H1 (cell line): ENCODE results near the gene SAMD14. TPM values are rescaled to one million over a fixed set of nuclear protein-coding genes. Genes with fewer than 3 reads are reported as not detected.

ENCODE experiments used
- CTCF ChIA-PET: fragments of 300-600 bp; sonication (Branson Sonifier 250); formaldehyde crosslinking; loops from one replicate; lab custom pipeline; 2021; ENCODE audit not compliant: partially characterized antibody; lab: Charles Lee
- POLR2A ChIA-PET: fragments of 300-600 bp; sonication (Branson Sonifier 250); formaldehyde crosslinking; loops from one replicate; lab custom pipeline; 2021; ENCODE audit warnings: inconsistent platforms; ENCODE audit not compliant: partially characterized antibody; lab: Charles Lee
- DNase-seq, 2 experiments: peaks; one replicate each; pipeline versions ENCODE4 v3.0.0 to v3.0.0-alpha.2; 2010 to 2022; ENCODE audit warnings: low spot score in 2 of 2, low read depth in 1 of 2, mixed read lengths in 1 of 2
- FAIRE-seq: peaks from 2 replicates; lab custom pipeline; 2011; peaks lifted over from hg19 to GRCh38; lab: Jason Lieb, UNC
- H2AFZ ChIP-seq: 2 replicates; pipeline ENCODE4 v1.8.1; 2012; ENCODE audit warnings: low read length, inconsistent platforms
- H2AK5ac ChIP-seq: 2 replicates; pipeline ENCODE4 v1.6.1; 2013; ENCODE audit warnings: low read depth, low read length
- H2BK120ac ChIP-seq: replicated peaks from 2 replicates; pipeline ENCODE3; 2013; ENCODE audit warnings: low read depth, low read length, inconsistent platforms
- H2BK12ac ChIP-seq: 2 replicates; pipeline ENCODE4 v1.6.1; 2013; ENCODE audit warnings: low read depth, low read length
- H2BK15ac ChIP-seq: 2 replicates; pipeline ENCODE4 v1.6.1; 2013; ENCODE audit warnings: low read length
- H2BK20ac ChIP-seq: 2 replicates; pipeline ENCODE4 v1.6.1; 2013; ENCODE audit warnings: low read length
- H2BK5ac ChIP-seq: 2 replicates; pipeline ENCODE4 v1.6.1; 2013; ENCODE audit warnings: low read depth, low read length
- H3K14ac ChIP-seq: 2 replicates; pipeline ENCODE4 v1.6.1; 2013; ENCODE audit warnings: inconsistent platforms; ENCODE audit not compliant: insufficient read length
- H3K18ac ChIP-seq: 2 replicates; pipeline ENCODE4 v1.6.1; 2013; ENCODE audit warnings: low read length; ENCODE audit errors: extremely low read depth
- H3K23ac ChIP-seq: 2 replicates; pipeline ENCODE4 v1.6.1; 2013; ENCODE audit warnings: inconsistent platforms; ENCODE audit not compliant: insufficient read length
- H3K23me2 ChIP-seq: 2 replicates; pipeline ENCODE4 v1.6.1; 2013; ENCODE audit warnings: low read depth, low read length
- H3K27ac ChIP-seq: 2 replicates; pipeline ENCODE4 v1.6.1; 2011; ENCODE audit warnings: low read depth, low read length, inconsistent platforms
- H3K27me3 ChIP-seq, 4 experiments: replicated peaks in 1 of 4; 1 replicate in 1 of 4; 2 replicates in 3 of 4; pipeline versions ENCODE4 v1.6.1 to v1.8.1; 2011 to 2013; ENCODE audit warnings: low read length in 3 of 4, mild to moderate bottlenecking in 3 of 4, inconsistent platforms in 2 of 4, mixed read lengths in 2 of 4, moderate library complexity in 1 of 4; ENCODE audit not compliant: control insufficient read depth in 3 of 4, insufficient read depth in 3 of 4; ENCODE audit errors: extremely low read depth in 1 of 4
- H3K36me3 ChIP-seq, 4 experiments: 2 replicates each; pipeline versions ENCODE4 v1.6.1 to v1.8.1; 2011 to 2013; ENCODE audit warnings: mild to moderate bottlenecking in 4 of 4, low read length in 3 of 4, moderate library complexity in 2 of 4, control low read depth in 1 of 4, inconsistent platforms in 1 of 4; ENCODE audit not compliant: insufficient read depth in 4 of 4, control insufficient read depth in 2 of 4
- H3K4ac ChIP-seq: replicated peaks from 2 replicates; pipeline ENCODE3; 2013; ENCODE audit warnings: low read length, low read depth, mixed read lengths, inconsistent platforms; ENCODE audit not compliant: insufficient read length
- H3K4me1 ChIP-seq, 4 experiments: replicated peaks in 1 of 4; 1 replicate in 1 of 4; 2 replicates in 3 of 4; pipeline versions ENCODE4 v1.6.1 to v1.8.1; 2011 to 2013; ENCODE audit warnings: low read length in 3 of 4, inconsistent platforms in 2 of 4, mixed read lengths in 1 of 4; ENCODE audit not compliant: insufficient read depth in 4 of 4, control insufficient read depth in 3 of 4
- H3K4me2 ChIP-seq, 2 experiments: 2 replicates each; pipeline versions ENCODE4 v1.6.1 to v1.8.1; 2011 to 2013; ENCODE audit warnings: low read depth in 2 of 2, low read length in 2 of 2, control low read depth in 1 of 2, inconsistent platforms in 1 of 2, mild to moderate bottlenecking in 1 of 2; ENCODE audit not compliant: insufficient read depth in 1 of 2
- H3K4me3 ChIP-seq, 4 experiments: fragments of 200-600, 300-600 bp in 1 of 4; sonication (generic), shearing (Covaris generic), sonication (Bioruptor Twin) in 1 of 4; 2 replicates each; pipeline versions ENCODE4 v1.5.1 to v1.8.1; 2011 to 2016; ENCODE audit warnings: low read length in 4 of 4, low read depth in 3 of 4, control low read depth in 2 of 4, inconsistent platforms in 2 of 4, mild to moderate bottlenecking in 2 of 4, mixed read lengths in 1 of 4, moderate library complexity in 1 of 4; ENCODE audit not compliant: insufficient read depth in 2 of 4; ENCODE audit errors: extremely low read depth in 1 of 4
- H3K56ac ChIP-seq: replicated peaks from 2 replicates; pipeline ENCODE3; 2013; ENCODE audit warnings: low read depth, mild to moderate bottlenecking, mixed read lengths, low read length, inconsistent platforms; ENCODE audit not compliant: insufficient read length
- H3K79me1 ChIP-seq: 2 replicates; pipeline ENCODE4 v1.6.1; 2013; ENCODE audit warnings: low read depth, low read length, control low read depth
- H3K79me2 ChIP-seq, 2 experiments: 2 replicates each; pipeline versions ENCODE4 v1.6.1 to v1.8.1; 2012 to 2013; ENCODE audit warnings: low read length in 2 of 2, mild to moderate bottlenecking in 2 of 2, inconsistent platforms in 1 of 2; ENCODE audit not compliant: insufficient read depth in 2 of 2, control insufficient read depth in 1 of 2
- H3K9ac ChIP-seq, 4 experiments: replicated peaks in 1 of 4; 1 replicate in 1 of 4; 2 replicates in 3 of 4; pipeline versions ENCODE4 v1.6.1 to v1.8.1; 2011 to 2013; ENCODE audit warnings: low read depth in 3 of 4, low read length in 3 of 4, control low read depth in 2 of 4, mild to moderate bottlenecking in 2 of 4, moderate library complexity in 2 of 4, inconsistent platforms in 1 of 4; ENCODE audit errors: extremely low read depth in 1 of 4
- H3K9me3 ChIP-seq, 2 experiments: 2 replicates each; pipeline versions ENCODE4 v1.6.1 to v1.8.1; 2012 to 2013; ENCODE audit warnings: mild to moderate bottlenecking in 2 of 2, moderate library complexity in 2 of 2, control low read depth in 1 of 2, inconsistent platforms in 1 of 2, low read depth in 1 of 2, low read length in 1 of 2, mixed read lengths in 1 of 2; ENCODE audit not compliant: insufficient read depth in 2 of 2
- H4K20me1 ChIP-seq, 2 experiments: replicated peaks in 1 of 2; 2 replicates each; pipeline versions ENCODE3 to v1.8.1; 2011 to 2013; ENCODE audit warnings: inconsistent platforms in 2 of 2, low read length in 2 of 2, mild to moderate bottlenecking in 1 of 2; ENCODE audit not compliant: insufficient read depth in 2 of 2, control insufficient read depth in 1 of 2
- H4K5ac ChIP-seq: 2 replicates; pipeline ENCODE4 v1.6.1; 2013; ENCODE audit warnings: low read length, low read depth, mixed read lengths, inconsistent platforms; ENCODE audit not compliant: insufficient read length
- H4K8ac ChIP-seq: 2 replicates; pipeline ENCODE4 v1.8.0; 2013; ENCODE audit warnings: mild to moderate bottlenecking, moderate library complexity, low read length, inconsistent platforms; ENCODE audit not compliant: insufficient read depth; ENCODE audit errors: extremely low read depth
- H4K91ac ChIP-seq: replicated peaks from 2 replicates; pipeline ENCODE3; 2013; ENCODE audit warnings: low read length, mixed read lengths, inconsistent platforms; ENCODE audit not compliant: insufficient read length
- BRCA1 ChIP-seq: IDR thresholded peaks from 2 replicates; pipeline ENCODE4 v1.6.1; 2012; ENCODE audit warnings: low read depth, low read length, improper control_type of control experiment
- CTCF ChIP-seq, 3 experiments: IDR thresholded peaks; 1 replicate in 2 of 3; 2 replicates in 1 of 3; pipeline versions ENCODE4 v1.5.1 to v1.6.1; 2011; ENCODE audit warnings: low read length in 3 of 3, mild to moderate bottlenecking in 3 of 3, inconsistent platforms in 2 of 3, low read depth in 1 of 3, moderate library complexity in 1 of 3; ENCODE audit not compliant: insufficient read depth in 1 of 3; ENCODE audit errors: control extremely low read depth in 1 of 3
- EZH2 ChIP-seq: fragments of 200-600 bp; sonication (generic); IDR thresholded peaks from 2 replicates; pipeline ENCODE4 v1.7.1; 2012; ENCODE audit warnings: low read depth, mild to moderate bottlenecking, moderate library complexity, low read length, inconsistent platforms; ENCODE audit not compliant: severe bottlenecking
- HDAC2 ChIP-seq, 2 experiments: fragments of 300-600 bp in 1 of 2; sonication (generic) in 1 of 2; IDR thresholded peaks; 2 replicates each; pipeline ENCODE4 v1.6.1; 2011 to 2012; ENCODE audit warnings: low read depth in 2 of 2, low read length in 2 of 2, mild to moderate bottlenecking in 2 of 2, moderate library complexity in 2 of 2, borderline replicate concordance in 1 of 2, inconsistent platforms in 1 of 2
- RFX5 ChIP-seq: IDR thresholded peaks from 2 replicates; pipeline ENCODE4 v1.6.1; 2011; ENCODE audit warnings: low read depth, low read length, improper control_type of control experiment, borderline replicate concordance
- SIN3A ChIP-seq, 2 experiments: IDR thresholded peaks in 1 of 2; conservative IDR thresholded peaks in 1 of 2; 2 replicates each; pipeline ENCODE4 v1.6.1; 2011 to 2012; ENCODE audit warnings: low read length in 2 of 2, improper control_type of control experiment in 1 of 2, low read depth in 1 of 2, mild to moderate bottlenecking in 1 of 2
- SUZ12 ChIP-seq: fragments of 200-600 bp; sonication (generic); IDR thresholded peaks from 2 replicates; pipeline ENCODE4 v1.6.1; 2012; ENCODE audit warnings: mild to moderate bottlenecking, inconsistent platforms, low read length, moderate library complexity, mixed read lengths
- TBP ChIP-seq: IDR thresholded peaks from 2 replicates; pipeline ENCODE4 v1.6.1; 2011; ENCODE audit warnings: low read depth, low read length, improper control_type of control experiment
- YY1 ChIP-seq: IDR thresholded peaks from 2 replicates; pipeline ENCODE4 v1.6.1; 2011; ENCODE audit warnings: low read depth, mild to moderate bottlenecking, low read length
- WGBS, 2 experiments: shearing (Covaris generic) in 1 of 2; methylation state at CpG; one replicate each; pipeline versions ENCODE4 v1.1.6 to v1.1.7; 2013 to 2015; ENCODE audit warnings: low lambda C conversion rate in 2 of 2, mixed read lengths in 2 of 2, inconsistent platforms in 1 of 2, low coverage in 1 of 2, missing lambda C conversion rate in 1 of 2; ENCODE audit not compliant: insufficient replicate concordance in 2 of 2, insufficient coverage in 1 of 2, insufficient read length in 1 of 2; ENCODE audit errors: extremely low coverage in 1 of 2, missing lambda C conversion rate in 1 of 2; 5-methylcytosine and 5-hydroxymethylcytosine counted together
- polyA plus RNA-seq, 7 experiments: library from polyadenylated mRNA; depleted of rRNA in 3 of 7; stranded (reverse) in 5 of 7; unstranded in 2 of 7; fragments of >200 nt in 5 of 7; fragments of 200-250 nt in 2 of 7; gene quantifications; 1 replicate in 5 of 7; 2 replicates in 1 of 7; 4 replicates in 1 of 7; pipeline versions ENCODE4 v1.2.1 to v1.2.3, GENCODE V29; 2011 to 2013; ENCODE audit warnings: missing spikeins in 2 of 7, mixed read lengths in 2 of 7
- total RNA-seq: library from RNA; stranded (reverse); fragmentation: NEBNext Ultra II Directional; extraction: Animal tissue kit (Norgen Biotek cat#: 25700); gene quantifications from 2 replicates; pipeline ENCODE4 v1.2.1, GENCODE V29; 2021

The SAMD14 gene
- total and polyA plus RNA-seq, 2 of the 8 experiments (the other 6 are each of a cell fraction or from before 2014, with no cell fraction given), result 5.7 to 5.8 TPM

DNA sequence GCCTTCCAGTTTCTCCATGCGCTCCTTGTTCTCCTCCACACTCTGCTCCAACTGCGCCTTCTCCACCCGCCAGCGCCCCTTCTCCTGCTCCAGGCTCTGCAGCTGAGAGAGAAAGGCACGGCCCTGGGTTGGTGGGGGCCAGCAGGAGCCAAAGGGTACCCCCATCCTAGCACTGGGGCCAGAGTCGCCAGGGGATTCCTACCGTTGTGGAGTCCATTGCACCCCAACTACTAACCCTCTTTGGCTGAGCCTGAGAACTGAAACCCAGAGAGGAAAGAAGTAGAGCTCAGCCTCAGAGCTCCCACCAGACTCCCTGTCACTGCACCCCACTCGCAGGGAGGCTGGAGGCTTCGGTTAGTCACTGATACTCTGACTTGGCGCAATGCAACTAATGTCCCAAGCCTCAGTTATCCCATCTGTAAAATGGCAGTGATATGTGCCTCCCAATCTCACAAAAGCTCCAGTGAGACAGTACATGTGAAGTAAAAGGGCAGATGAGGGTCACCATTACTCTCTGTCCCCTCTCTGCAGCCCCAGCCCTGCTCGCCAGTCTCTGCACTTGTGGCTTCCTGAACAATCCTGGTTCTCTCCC lies 6.2 kb upstream of the SAMD14 start:
- no peak overlapping the region for H3K27ac ChIP-seq
- H2BK5ac ChIP-seq, result no peak overlapping the region
- H4K8ac ChIP-seq, result no peak overlapping the region
- WGBS, 2 experiments, result 91% methylated on average over 11 of the region's 11 CpGs; no CpG with 5 or more reads in 1 of the 2 experiments
- no peak overlapping the region for H2BK12ac ChIP-seq
- FAIRE-seq, result no peak
- H3K4me2 ChIP-seq, result no peak overlapping the region
- no peaks in the 10 kb centered on the region for H3K23me2 ChIP-seq
- H3K9ac ChIP-seq, result no peak overlapping the region
- no peak overlapping the region for H2BK15ac ChIP-seq
- ChIA-PET CTCF (interaction anchor here (0.6 to 21.6 kb wide), 10 partner anchors 13 to 160 kb away, joined by 3 to 299 read pairs (median 8); partner anchors contain the start of genes PDK2, PPP1R9B and SGCA), POLR2A (interaction anchor here (0.8 to 1.1 kb wide), 2 partner anchors 9 to 10 kb away, joined by 4 to 5 read pairs; no protein-coding TSS in a partner anchor)
- peaks cover 3 to 13% (median 13%) of the 10 kb centered on the region in 4 experiments; a peak in 5 of 8 replicates for H3K36me3 ChIP-seq
- no peak overlapping the region for H2BK20ac ChIP-seq
- H3K56ac ChIP-seq, result no peak overlapping the region
- no peak overlapping the region for H4K91ac ChIP-seq
- no peak overlapping the region for H2AK5ac ChIP-seq
- no peaks in the 10 kb centered on the region for H3K79me1 ChIP-seq
- H4K20me1 ChIP-seq, result peaks cover 0 to 6% of the 10 kb centered on the region in 2 experiments
- no peak overlapping the region for H3K23ac ChIP-seq
- H3K79me2 ChIP-seq, result no peaks in the 10 kb centered on the region
- H3K4me1 ChIP-seq, result peaks cover 8 to 28% (median 17%) of the 10 kb centered on the region in 4 experiments
- no peak overlapping the region for H2AFZ ChIP-seq
- no peaks in the 10 kb centered on the region for H3K9me3 ChIP-seq
- no peak overlapping the region for H4K5ac ChIP-seq
- DNase-seq, result no peak
- no peak overlapping the region for H2BK120ac ChIP-seq
- H3K18ac ChIP-seq, result no peak overlapping the region
- H3K4ac ChIP-seq, result no peak overlapping the region
- H3K4me3 ChIP-seq, result no peak overlapping the region
- no peak overlapping the region for H3K14ac ChIP-seq
- H3K27me3 ChIP-seq, result peaks cover 0 to 8% (median 1%) of the 10 kb centered on the region in 4 experiments; a peak in 4 of 7 replicates
- TF ChIP-seq HDAC2 (IDR thresholded peaks at IDR 0.05; ENCODE audit: borderline replicate concordance in 1 of 2, low read depth in 2 of 2, low read length in 2 of 2) (no peak), SIN3A (conservative IDR thresholded peaks at IDR 0.05 in 1 of 2, IDR thresholded peaks at IDR 0.05 in 1 of 2; ENCODE audit: low read depth in 1 of 2, low read length in 2 of 2) (no peak), RFX5 (no peak), SUZ12 (no peak), YY1 (no peak), TBP (no peak), BRCA1 (no peak), EZH2 (no peak), CTCF (IDR thresholded peaks at IDR 0.05; ENCODE audit: control extremely low read depth in 1 of 3, insufficient read depth in 1 of 3, low read depth in 1 of 3, low read length in 3 of 3) (no peak)
